Esophagus muscularis mucosa (tissue), 4 donors: ENCODE data around the gene BCAS1. TPM values are rescaled to one million over a fixed set of nuclear protein-coding genes. Genes with fewer than 3 reads are reported as not detected.

Experiments used
- DNase-seq: peaks from one replicate; pipeline ENCODE4 v3.0.0-alpha.2; 2017; ENCODE audit errors: extremely low spot score
- H3K27ac ChIP-seq, 4 donors: fragments of 200-600 bp; sonication (generic); replicated peaks in 1 of 4; 1 replicate in 3 of 4; 2 replicates in 1 of 4; pipeline ENCODE4 v1.5.1; 2016 to 2019; ENCODE audit warnings: mild to moderate bottlenecking in 1 of 4
- H3K27me3 ChIP-seq, 4 donors: fragments of 200-600 bp; sonication (generic); one replicate each; pipeline versions ENCODE4 v1.5.1 to v1.6.0; 2016 to 2019
- H3K36me3 ChIP-seq, 4 donors: fragments of 200-600 bp; sonication (generic); one replicate each; pipeline ENCODE4 v1.5.1; 2016 to 2019
- H3K4me1 ChIP-seq, 4 donors: fragments of 200-600 bp; sonication (generic); one replicate each; pipeline ENCODE4 v1.5.1; 2016 to 2019
- H3K4me3 ChIP-seq, 4 donors: fragments of 200-600 bp; sonication (generic); 1 replicate in 2 of 4; 2 replicates in 2 of 4; pipeline ENCODE4 v1.5.1; 2016 to 2019; ENCODE audit warnings: mild to moderate bottlenecking in 4 of 4, moderate library complexity in 1 of 4
- H3K9me3 ChIP-seq, 4 donors: fragments of 200-600 bp; sonication (generic); 1 replicate in 3 of 4; 2 replicates in 1 of 4; pipeline ENCODE4 v1.5.1; 2016 to 2019
- CTCF ChIP-seq, 3 experiments: fragments of 200-600 bp in 2 of 3; fragments of 450-650 bp in 1 of 3; sonication (generic) in 2 of 3; IDR thresholded peaks; one replicate each; pipeline ENCODE4 v1.5.1; 2017 to 2019; ENCODE audit warnings: antibody characterized with exemption in 3 of 3, mild to moderate bottlenecking in 2 of 3, moderate library complexity in 1 of 3
- EP300 ChIP-seq: sonication (generic); formaldehyde crosslinking; IDR thresholded peaks from one replicate; pipeline ENCODE4 v1.6.1; 2017; ENCODE audit warnings: antibody characterized with exemption
- POLR2A ChIP-seq: fragments of 450-650 bp; IDR thresholded peaks from one replicate; pipeline ENCODE4 v1.6.1; 2017; ENCODE audit warnings: antibody characterized with exemption, moderate library complexity, mild to moderate bottlenecking, low read depth
- POLR2AphosphoS5 ChIP-seq, 2 donors: sonication (generic); formaldehyde crosslinking; IDR thresholded peaks; one replicate each; pipeline ENCODE4 v1.6.1; 2017; ENCODE audit warnings: antibody characterized with exemption in 2 of 2
- WGBS: methylation state at CpG from one replicate; pipeline ENCODE4 v1.1.5; 2018; 5-methylcytosine and 5-hydroxymethylcytosine counted together
- intact Hi-C: fragments of 100-400 bp; cut with DNase I; formaldehyde crosslinking; loops from one replicate; pipeline ENCODE4 v1.15.1; 2023
- total RNA-seq, 4 donors: library from RNA; depleted of rRNA; stranded (reverse); fragments of >200 nt; gene quantifications; one replicate each; pipeline versions ENCODE4 v1.1.0 to v1.2.1, GENCODE V29; 2016

Gene BCAS1
- total RNA-seq, 4 donors from 2014 or later, result 0.13 to 0.46 TPM; not detected in 2

- 82% methylated on average over 2 of the region's 2 CpGs for WGBS
- intact Hi-C loops, result no loop called here
- Histone ChIP-seq H3K9me3 (no peaks in the 10 kb centered on the region), H3K4me3 (no peak overlapping the region), H3K27me3 (peaks cover 0 to 8% (median 0%) of the 10 kb centered on the region in 4 donors), H3K27ac (no peak overlapping the region), H3K36me3 (no peaks in the 10 kb centered on the region), H3K4me1 (no peaks in the 10 kb centered on the region)
- no peak for DNase-seq
- TF ChIP-seq EP300 (no peak), POLR2A (no peak), CTCF (IDR thresholded peaks at IDR 0.05) (no peak), POLR2AphosphoS5 (IDR thresholded peaks at IDR 0.05) (no peak)
These were observed 80.4 kb downstream of the BCAS1 start for GRCh38 chr20:53990003-53990402.

GRCh38 chr20:53989401-53989800 is 81.0 kb downstream of the BCAS1 start:
- intact Hi-C loops, result no loop called here
- no peak overlapping the region for H3K27ac ChIP-seq
- 76% methylated on average over 2 of the region's 2 CpGs for WGBS
- H3K4me1 ChIP-seq, result no peaks in the 10 kb centered on the region
- no peaks in the 10 kb centered on the region for H3K9me3 ChIP-seq
- H3K4me3 ChIP-seq, result no peak overlapping the region
- peaks cover 0 to 10% (median 0%) of the 10 kb centered on the region in 4 donors for H3K27me3 ChIP-seq
- H3K36me3 ChIP-seq, result no peaks in the 10 kb centered on the region
- DNase-seq, result peak; percentile 21
- TF ChIP-seq EP300, result no peak
- no peak for TF ChIP-seq CTCF (IDR thresholded peaks at IDR 0.05)
- TF ChIP-seq POLR2AphosphoS5 (IDR thresholded peaks at IDR 0.05), result no peak
- no peak for TF ChIP-seq POLR2A

GRCh38 chr20:53986037-53986650 is 84.2 kb downstream of the BCAS1 start:
- Histone ChIP-seq H3K9me3 (no peaks in the 10 kb centered on the region), H3K27ac (no peak overlapping the region), H3K4me3 (no peak overlapping the region), H3K36me3 (no peaks in the 10 kb centered on the region), H3K27me3 (peaks cover 0 to 10% (median 0%) of the 10 kb centered on the region in 4 donors), H3K4me1 (no peaks in the 10 kb centered on the region)
- TF ChIP-seq POLR2A, result no peak
- TF ChIP-seq POLR2AphosphoS5 (IDR thresholded peaks at IDR 0.05), result no peak
- TF ChIP-seq EP300, result no peak
- TF ChIP-seq CTCF (IDR thresholded peaks at IDR 0.05), result no peak
- intact Hi-C loops, result no loop called here
- WGBS, result 78% methylated on average over 4 of the region's 4 CpGs
- DNase-seq, result peak; percentile 8

GRCh38 chr20:53985150-53985518 is 85.3 kb downstream of the BCAS1 start:
- H3K27ac ChIP-seq, result peak overlapping the region in 2 of 4 donors; percentile 30 to 35
- H3K9me3 ChIP-seq, result no peaks in the 10 kb centered on the region
- no peaks in the 10 kb centered on the region for H3K4me1 ChIP-seq
- intact Hi-C loops, result no loop called here
- H3K4me3 ChIP-seq, result no peak overlapping the region
- H3K36me3 ChIP-seq, result no peaks in the 10 kb centered on the region
- 93% methylated on average over 8 of the region's 8 CpGs for WGBS
- peaks cover 0 to 10% (median 0%) of the 10 kb centered on the region in 4 donors for H3K27me3 ChIP-seq
- TF ChIP-seq EP300 (no peak), POLR2AphosphoS5 (IDR thresholded peaks at IDR 0.05) (no peak), POLR2A (no peak), CTCF (IDR thresholded peaks at IDR 0.05) (no peak)
- peak; percentile 26 for DNase-seq
